Endodermal cell (in vitro differentiated cells): ENCODE data around the gene RNF169. TPM values are rescaled to one million over a fixed set of nuclear protein-coding genes. Genes with fewer than 3 reads are reported as not detected.

Experiments
- DNase-seq: peaks from one replicate; pipeline ENCODE4 v3.0.0-alpha.2; 2017
- H3K27ac ChIP-seq: 2 replicates; pipeline ENCODE4 v1.5.1; 2013; ENCODE audit warnings: mild to moderate bottlenecking, low read depth, low read length, moderate library complexity
- H3K27me3 ChIP-seq: 2 replicates; pipeline ENCODE4 v1.6.1; 2013; ENCODE audit warnings: mild to moderate bottlenecking, low read length, moderate library complexity; ENCODE audit not compliant: insufficient read depth, control insufficient read depth, poor library complexity, severe bottlenecking
- H3K36me3 ChIP-seq: 2 replicates; pipeline ENCODE4 v1.7.0; 2013; ENCODE audit warnings: mild to moderate bottlenecking, low read length, moderate library complexity; ENCODE audit not compliant: control insufficient read depth, insufficient read depth
- H3K4me1 ChIP-seq: one replicate; pipeline ENCODE4 v1.7.0; 2013; ENCODE audit warnings: low read length; ENCODE audit not compliant: control insufficient read depth, insufficient read depth
- H3K4me3 ChIP-seq: 2 replicates; pipeline ENCODE4 v1.5.1; 2013; ENCODE audit warnings: mild to moderate bottlenecking, low read length, moderate library complexity
- H3K9ac ChIP-seq: 2 replicates; pipeline ENCODE4 v1.6.1; 2013; ENCODE audit warnings: mild to moderate bottlenecking, low read length, moderate library complexity; ENCODE audit not compliant: poor library complexity, severe bottlenecking; ENCODE audit errors: extremely low read depth
- H3K9me3 ChIP-seq: 2 replicates; pipeline ENCODE4 v1.6.1; 2013; ENCODE audit warnings: mild to moderate bottlenecking, low read length, moderate library complexity; ENCODE audit not compliant: control insufficient read depth
- H3K27ac Mint-ChIP-seq: 2 replicates; pipeline ENCODE4 v1.8.0; 2020; ENCODE audit warnings: mixed read lengths
- H3K27me3 Mint-ChIP-seq: 2 replicates; pipeline ENCODE4 v1.8.0; 2021; ENCODE audit warnings: mild to moderate bottlenecking, mixed read lengths; ENCODE audit not compliant: insufficient read depth
- H3K36me3 Mint-ChIP-seq: 2 replicates; pipeline ENCODE4 v1.8.0; 2020; ENCODE audit warnings: low read depth, mixed read lengths
- H3K4me1 Mint-ChIP-seq: 2 replicates; pipeline ENCODE4 v1.8.0; 2020; ENCODE audit warnings: mixed read lengths
- H3K4me3 Mint-ChIP-seq: 2 replicates; pipeline ENCODE4 v1.8.0; 2020; ENCODE audit warnings: mild to moderate bottlenecking, moderate library complexity, mixed read lengths
- H3K9me3 Mint-ChIP-seq: 2 replicates; pipeline ENCODE4 v1.8.0; 2020; ENCODE audit warnings: mild to moderate bottlenecking, mixed read lengths
- CTCF ChIP-seq: fragments of 200-600 bp; sonication (generic); conservative IDR thresholded peaks from 2 replicates; pipeline ENCODE4 v1.5.0; 2021; ENCODE audit warnings: antibody characterized with exemption, mild to moderate bottlenecking
- WGBS, 2 experiments: methylation state at CpG; one replicate each; pipeline versions ENCODE4 v1.1.5 to v1.1.7; 2013; ENCODE audit warnings: missing lambda C conversion rate in 2 of 2, mixed read lengths in 1 of 2; ENCODE audit not compliant: insufficient coverage in 1 of 2, insufficient read length in 1 of 2; 5-methylcytosine and 5-hydroxymethylcytosine counted together
- total RNA-seq, 2 donors: library from RNA; stranded (reverse); fragmentation: NEBNext Ultra II Directional in 1 of 2; extraction: Animal tissue kit (Norgen Biotek cat#: 25700) in 1 of 2; gene quantifications; 2 replicates in 1 of 2; 3 replicates in 1 of 2; pipeline ENCODE4 v1.2.1, GENCODE V29; 2021

Gene RNF169
- total RNA-seq, 2 donors from 2014 or later: 18.3 to 23.6 TPM

GRCh38 chr11:74806267-74806666 is 57.6 kb downstream of the RNF169 start:
- H3K36me3 Mint-ChIP-seq: peaks cover 12% of the 10 kb centered on the region
- Histone ChIP-seq H3K4me3 (no peak overlapping the region), H3K9ac (no peak overlapping the region), H3K36me3 (peaks cover 33% of the 10 kb centered on the region), H3K9me3 (no peaks in the 10 kb centered on the region), H3K27me3 (no peaks in the 10 kb centered on the region), H3K27ac (no peak overlapping the region), H3K4me1 (no peaks in the 10 kb centered on the region)
- H3K4me1 Mint-ChIP-seq: no peaks in the 10 kb centered on the region
- no peak for DNase-seq
- no peak for TF ChIP-seq CTCF
- H3K27me3 Mint-ChIP-seq: no peaks in the 10 kb centered on the region
- 99 to 100% methylated on average over 2 of the region's 3 CpGs for WGBS, 2 experiments
- no peak overlapping the region for H3K27ac Mint-ChIP-seq
- H3K9me3 Mint-ChIP-seq: no peaks in the 10 kb centered on the region
- no peak overlapping the region for H3K4me3 Mint-ChIP-seq

- H3K4me1 Mint-ChIP-seq: no peaks in the 10 kb centered on the region
- no peak for TF ChIP-seq CTCF
- H3K9me3 Mint-ChIP-seq: no peaks in the 10 kb centered on the region
- Histone ChIP-seq H3K9me3 (peaks cover 5% of the 10 kb centered on the region), H3K4me3 (no peak overlapping the region), H3K4me1 (no peaks in the 10 kb centered on the region), H3K36me3 (peaks cover 61% of the 10 kb centered on the region), H3K9ac (no peak overlapping the region), H3K27ac (no peak overlapping the region), H3K27me3 (no peaks in the 10 kb centered on the region)
- peaks cover 20% of the 10 kb centered on the region for H3K36me3 Mint-ChIP-seq
- H3K27ac Mint-ChIP-seq: no peak overlapping the region
- H3K4me3 Mint-ChIP-seq: no peak overlapping the region
- no peaks in the 10 kb centered on the region for H3K27me3 Mint-ChIP-seq
- no peak for DNase-seq
Observed at GRCh38 chr11:74809801-74810200, 61.2 kb downstream of the RNF169 start.

- no peak for TF ChIP-seq CTCF
- peak overlapping the region; percentile 48 for H3K27ac Mint-ChIP-seq
Observed at GRCh38 chr11:74815966-74816365, 67.3 kb downstream of the RNF169 start.

More at GRCh38 chr11:74815966-74816365, 67.3 kb downstream of the RNF169 start:
- Histone ChIP-seq H3K27me3 (no peaks in the 10 kb centered on the region), H3K9me3 (peaks cover 5% of the 10 kb centered on the region), H3K4me1 (peaks cover 14% of the 10 kb centered on the region), H3K27ac (no peak overlapping the region), H3K4me3 (peak overlapping the region; percentile 58), H3K9ac (no peak overlapping the region), H3K36me3 (peaks cover 49% of the 10 kb centered on the region)
- DNase-seq: no peak
- no peaks in the 10 kb centered on the region for H3K27me3 Mint-ChIP-seq
- H3K4me3 Mint-ChIP-seq: no peak overlapping the region
- H3K9me3 Mint-ChIP-seq: no peaks in the 10 kb centered on the region
- WGBS, 2 experiments: 69% methylated on average over 3 of the region's 3 CpGs; no CpG with 5 or more reads in 1 of the 2 experiments
- H3K4me1 Mint-ChIP-seq: peaks cover 48% of the 10 kb centered on the region
- H3K36me3 Mint-ChIP-seq: peaks cover 23% of the 10 kb centered on the region
